DOHH2 (cell line): ENCODE measurements around the gene RNPEPL1.

Source experiments
- EZH2phosphoT487 ChIP-seq: fragments of 200-600 bp; sonication (generic); IDR thresholded peaks from 2 replicates; pipeline ENCODE4 v1.6.1; 2017; ENCODE audit warnings: borderline replicate concordance, mild to moderate bottlenecking, antibody characterized with exemption, low read length, moderate library complexity, mixed read lengths
- TF ChIP-seq, protein P1 (sequence below): fragments of 200-600 bp; sonication (generic); IDR thresholded peaks from one replicate; pipeline ENCODE4 v1.5.1; 2014; ENCODE audit warnings: antibody characterized with exemption, mild to moderate bottlenecking, low read depth, low read length; ENCODE audit not compliant: poor library complexity, severe bottlenecking

DNA sequence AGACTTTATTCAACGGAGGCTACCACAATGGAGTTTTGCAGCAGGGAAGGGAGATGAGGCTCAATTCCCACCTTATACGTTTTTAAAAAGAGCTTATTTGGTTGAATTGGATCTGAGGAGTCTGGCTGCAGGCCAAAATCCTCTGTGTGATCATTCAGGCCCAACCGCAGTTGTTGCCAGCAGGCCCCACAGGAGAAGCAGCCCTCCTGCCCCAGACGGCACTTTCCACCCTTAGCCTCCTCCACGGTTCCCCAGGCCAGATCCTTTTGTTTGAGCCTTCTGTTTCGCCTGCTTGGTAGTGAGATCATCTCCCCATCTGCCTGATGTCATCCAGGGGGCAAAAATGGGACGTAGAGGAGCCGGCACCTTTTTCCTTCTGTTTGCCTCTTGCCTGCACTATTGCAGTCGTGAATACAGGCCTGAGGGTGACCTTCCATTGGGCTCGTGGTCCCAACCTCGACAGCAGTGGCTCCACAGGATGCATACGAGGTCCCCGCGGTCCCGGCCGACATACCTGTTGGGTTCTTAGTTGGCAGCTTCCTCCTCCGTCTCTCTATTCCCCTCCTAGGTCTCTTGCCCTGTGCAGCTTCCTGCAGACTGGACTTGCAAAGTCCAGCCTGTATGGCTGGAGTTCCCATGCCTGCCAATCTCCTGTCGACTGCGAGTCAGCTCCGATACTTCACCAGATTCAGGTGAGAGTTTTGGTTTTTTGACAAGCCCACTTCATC, 47.7 kb downstream of the RNPEPL1 start:
- TF ChIP-seq, protein P1, sequence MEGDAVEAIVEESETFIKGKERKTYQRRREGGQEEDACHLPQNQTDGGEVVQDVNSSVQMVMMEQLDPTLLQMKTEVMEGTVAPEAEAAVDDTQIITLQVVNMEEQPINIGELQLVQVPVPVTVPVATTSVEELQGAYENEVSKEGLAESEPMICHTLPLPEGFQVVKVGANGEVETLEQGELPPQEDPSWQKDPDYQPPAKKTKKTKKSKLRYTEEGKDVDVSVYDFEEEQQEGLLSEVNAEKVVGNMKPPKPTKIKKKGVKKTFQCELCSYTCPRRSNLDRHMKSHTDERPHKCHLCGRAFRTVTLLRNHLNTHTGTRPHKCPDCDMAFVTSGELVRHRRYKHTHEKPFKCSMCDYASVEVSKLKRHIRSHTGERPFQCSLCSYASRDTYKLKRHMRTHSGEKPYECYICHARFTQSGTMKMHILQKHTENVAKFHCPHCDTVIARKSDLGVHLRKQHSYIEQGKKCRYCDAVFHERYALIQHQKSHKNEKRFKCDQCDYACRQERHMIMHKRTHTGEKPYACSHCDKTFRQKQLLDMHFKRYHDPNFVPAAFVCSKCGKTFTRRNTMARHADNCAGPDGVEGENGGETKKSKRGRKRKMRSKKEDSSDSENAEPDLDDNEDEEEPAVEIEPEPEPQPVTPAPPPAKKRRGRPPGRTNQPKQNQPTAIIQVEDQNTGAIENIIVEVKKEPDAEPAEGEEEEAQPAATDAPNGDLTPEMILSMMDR: no peak
- TF ChIP-seq EZH2phosphoT487: no peak
